SK-N-SH treated with all-trans-retinoic acid at 6 μM for 48 hours (cell line): ENCODE measurements around the gene C15orf40.

Source experiments
- ARNTL ChIP-seq: fragments of 450-650 bp; formaldehyde crosslinking; IDR thresholded peaks from 2 replicates; pipeline ENCODE4 v1.5.0; 2020; ENCODE audit warnings: low read depth, mild to moderate bottlenecking, moderate library complexity, borderline replicate concordance
- ISL1 ChIP-seq: fragments of 250-450 bp; sonication (Bioruptor Pico); IDR thresholded peaks from 2 replicates; pipeline ENCODE4 v2.1.2; 2022; ENCODE audit warnings: mild to moderate bottlenecking, moderate library complexity
- RARB ChIP-seq: fragments of 250-450 bp; sonication (Bioruptor Pico); IDR thresholded peaks from 2 replicates; pipeline ENCODE4 v1.8.0; 2021; ENCODE audit warnings: mild to moderate bottlenecking, moderate library complexity
- TOX ChIP-seq: fragments of 250-450 bp; sonication (Bioruptor Pico); IDR thresholded peaks from 2 replicates; pipeline ENCODE4 v1.8.0; 2021; ENCODE audit warnings: mild to moderate bottlenecking, moderate library complexity, borderline replicate concordance
- ZFP30 ChIP-seq: fragments of 450-650 bp; formaldehyde crosslinking; IDR thresholded peaks from 2 replicates; pipeline ENCODE4 v1.5.0; 2022; ENCODE audit warnings: mild to moderate bottlenecking, moderate library complexity
- TF ChIP-seq, protein P1 (sequence below): fragments of 250-450 bp; sonication (Bioruptor Pico); IDR thresholded peaks from 2 replicates; pipeline ENCODE4 v1.8.0; 2020; ENCODE audit warnings: mild to moderate bottlenecking, moderate library complexity, borderline replicate concordance

DNA sequence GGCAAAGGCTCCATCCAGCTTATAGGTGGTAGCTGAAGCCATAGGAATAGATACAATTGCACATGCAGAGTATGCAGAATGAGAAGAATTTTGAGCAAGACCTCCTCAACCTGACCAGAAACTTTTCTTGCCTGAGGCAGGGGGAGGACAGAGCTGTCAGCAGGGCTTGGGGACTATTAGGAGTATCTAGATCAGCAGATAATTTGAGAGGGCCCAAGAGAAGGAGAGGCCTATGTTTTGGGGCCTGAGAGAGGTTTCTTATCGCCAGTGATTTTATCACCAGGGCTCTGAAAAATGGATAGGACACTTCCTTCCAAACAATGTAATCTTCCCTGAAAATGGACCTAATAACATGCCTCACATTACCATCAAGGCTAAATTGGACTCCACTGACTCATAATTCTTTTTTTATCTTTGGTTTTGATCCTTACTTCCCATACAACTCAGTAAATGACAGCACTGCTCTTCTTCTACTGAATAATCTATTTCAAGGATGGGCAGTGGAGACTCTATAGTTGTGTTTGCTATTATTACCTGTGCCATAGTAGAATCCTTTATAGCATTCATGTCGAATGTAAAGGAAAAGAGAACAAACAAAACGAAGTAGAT is 41.3 kb downstream of the C15orf40 start:
- no peak for TF ChIP-seq ARNTL (CRISPR knock-in tag)
- no peak for TF ChIP-seq ZFP30 (CRISPR knock-in tag)
- TF ChIP-seq RARB (CRISPR knock-in tag): no peak
- TF ChIP-seq, protein P1, sequence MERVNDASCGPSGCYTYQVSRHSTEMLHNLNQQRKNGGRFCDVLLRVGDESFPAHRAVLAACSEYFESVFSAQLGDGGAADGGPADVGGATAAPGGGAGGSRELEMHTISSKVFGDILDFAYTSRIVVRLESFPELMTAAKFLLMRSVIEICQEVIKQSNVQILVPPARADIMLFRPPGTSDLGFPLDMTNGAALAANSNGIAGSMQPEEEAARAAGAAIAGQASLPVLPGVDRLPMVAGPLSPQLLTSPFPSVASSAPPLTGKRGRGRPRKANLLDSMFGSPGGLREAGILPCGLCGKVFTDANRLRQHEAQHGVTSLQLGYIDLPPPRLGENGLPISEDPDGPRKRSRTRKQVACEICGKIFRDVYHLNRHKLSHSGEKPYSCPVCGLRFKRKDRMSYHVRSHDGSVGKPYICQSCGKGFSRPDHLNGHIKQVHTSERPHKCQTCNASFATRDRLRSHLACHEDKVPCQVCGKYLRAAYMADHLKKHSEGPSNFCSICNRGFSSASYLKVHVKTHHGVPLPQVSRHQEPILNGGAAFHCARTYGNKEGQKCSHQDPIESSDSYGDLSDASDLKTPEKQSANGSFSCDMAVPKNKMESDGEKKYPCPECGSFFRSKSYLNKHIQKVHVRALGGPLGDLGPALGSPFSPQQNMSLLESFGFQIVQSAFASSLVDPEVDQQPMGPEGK: no peak
- peak; percentile 37 for TF ChIP-seq ISL1
- TF ChIP-seq TOX: no peak
